ENCODE data around the gene RAB36.

Gene RAB36

DNA sequence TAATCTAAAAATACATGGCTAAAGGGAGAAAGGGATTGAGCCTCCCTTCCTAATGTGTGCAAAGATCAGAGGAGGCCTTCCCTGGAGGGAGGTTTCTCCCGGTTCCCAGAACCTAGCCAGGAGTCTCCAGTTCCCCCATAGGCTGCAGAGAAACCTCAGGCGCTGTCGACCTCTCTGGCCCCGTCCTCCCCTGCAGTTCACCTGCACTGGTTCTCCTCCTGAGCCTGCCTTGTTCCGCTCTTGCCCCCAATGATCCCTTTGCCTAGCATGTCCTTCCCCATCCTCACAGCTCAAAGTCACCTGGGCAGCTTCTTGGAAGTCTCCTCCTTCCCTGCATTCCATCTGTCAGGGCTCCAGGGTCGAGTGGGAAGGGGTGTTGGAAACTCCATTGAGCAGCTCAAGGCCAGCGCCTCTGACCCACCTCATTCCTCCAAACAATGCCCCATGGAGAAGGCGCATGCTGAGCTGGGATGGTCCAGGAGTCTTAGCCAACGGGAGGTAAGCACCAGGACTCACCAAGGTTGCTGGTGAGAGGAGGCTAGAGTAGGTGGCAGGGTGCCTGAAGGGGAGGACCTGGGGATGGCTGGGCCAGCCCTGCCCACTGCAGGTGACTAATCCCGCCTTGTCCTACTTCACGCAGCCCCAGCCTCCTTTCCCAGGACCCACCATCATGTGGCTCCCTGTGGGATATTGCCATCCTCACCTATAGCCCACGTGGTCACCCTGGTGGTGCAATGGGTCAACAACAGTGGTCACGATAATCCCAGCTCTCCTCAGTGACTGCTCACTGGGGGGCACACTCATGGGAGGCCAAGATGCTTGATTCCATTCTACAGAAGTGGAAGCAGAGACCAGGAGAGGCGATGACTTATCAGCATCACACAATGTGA lies 18.9 kb upstream of the RAB36 start:
- no peak overlapping the region for H3K4me3 ChIP-seq (ENCODE audit: low read depth, low read length)
- DNase-seq (ENCODE audit: low read depth), result no peak
- TF ChIP-seq MYC (IDR thresholded peaks at IDR 0.05; ENCODE audit: low read depth, low read length) (no peak), POLR2A (IDR thresholded peaks at IDR 0.05; ENCODE audit: extremely low read depth, insufficient read length) (no peak)
- TF ChIP-seq, protein P1, sequence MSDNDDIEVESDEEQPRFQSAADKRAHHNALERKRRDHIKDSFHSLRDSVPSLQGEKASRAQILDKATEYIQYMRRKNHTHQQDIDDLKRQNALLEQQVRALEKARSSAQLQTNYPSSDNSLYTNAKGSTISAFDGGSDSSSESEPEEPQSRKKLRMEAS (IDR thresholded peaks at IDR 0.05; ENCODE audit: low read depth, low read length), result no peak
- TF ChIP-seq, protein P2, sequence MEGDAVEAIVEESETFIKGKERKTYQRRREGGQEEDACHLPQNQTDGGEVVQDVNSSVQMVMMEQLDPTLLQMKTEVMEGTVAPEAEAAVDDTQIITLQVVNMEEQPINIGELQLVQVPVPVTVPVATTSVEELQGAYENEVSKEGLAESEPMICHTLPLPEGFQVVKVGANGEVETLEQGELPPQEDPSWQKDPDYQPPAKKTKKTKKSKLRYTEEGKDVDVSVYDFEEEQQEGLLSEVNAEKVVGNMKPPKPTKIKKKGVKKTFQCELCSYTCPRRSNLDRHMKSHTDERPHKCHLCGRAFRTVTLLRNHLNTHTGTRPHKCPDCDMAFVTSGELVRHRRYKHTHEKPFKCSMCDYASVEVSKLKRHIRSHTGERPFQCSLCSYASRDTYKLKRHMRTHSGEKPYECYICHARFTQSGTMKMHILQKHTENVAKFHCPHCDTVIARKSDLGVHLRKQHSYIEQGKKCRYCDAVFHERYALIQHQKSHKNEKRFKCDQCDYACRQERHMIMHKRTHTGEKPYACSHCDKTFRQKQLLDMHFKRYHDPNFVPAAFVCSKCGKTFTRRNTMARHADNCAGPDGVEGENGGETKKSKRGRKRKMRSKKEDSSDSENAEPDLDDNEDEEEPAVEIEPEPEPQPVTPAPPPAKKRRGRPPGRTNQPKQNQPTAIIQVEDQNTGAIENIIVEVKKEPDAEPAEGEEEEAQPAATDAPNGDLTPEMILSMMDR (IDR thresholded peaks at IDR 0.05; ENCODE audit: low read depth, low read length), result no peak

DNA sequence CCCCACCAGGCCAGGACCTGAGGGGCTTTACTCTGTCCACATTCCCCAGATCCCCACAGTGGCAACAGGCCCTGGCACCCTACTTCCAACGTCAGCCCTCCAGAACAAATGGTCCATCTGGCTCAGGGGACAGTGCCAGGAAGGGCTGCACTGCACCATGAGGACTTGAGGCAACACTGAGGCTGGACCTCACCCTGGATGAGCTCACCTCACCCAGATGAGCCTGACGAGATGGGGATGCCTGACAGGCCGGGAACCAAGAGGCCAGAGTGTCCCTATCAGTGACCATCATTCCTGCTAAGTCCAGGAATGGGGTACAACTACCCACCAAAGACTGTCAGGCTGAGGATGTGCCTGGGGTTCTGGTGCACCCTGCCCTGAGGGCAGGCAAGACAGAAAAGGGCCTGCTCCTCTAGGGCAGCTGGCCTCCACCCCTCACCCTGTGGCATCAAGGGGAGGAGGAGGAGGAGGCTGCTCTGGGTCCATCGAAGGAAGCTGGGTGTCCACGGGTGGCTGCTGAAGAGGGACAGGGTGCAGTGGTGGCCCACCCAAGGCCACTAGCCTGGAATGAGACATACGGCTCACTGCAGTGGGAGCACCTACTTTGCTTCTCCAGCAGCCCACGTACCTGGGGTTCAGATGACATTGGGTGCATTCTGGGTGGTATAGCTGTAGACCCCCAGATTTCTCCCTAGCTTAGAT lies 18.1 kb upstream of the RAB36 start:
- no peak overlapping the region for H3K4me3 ChIP-seq (ENCODE audit: low read depth, low read length)

DNA sequence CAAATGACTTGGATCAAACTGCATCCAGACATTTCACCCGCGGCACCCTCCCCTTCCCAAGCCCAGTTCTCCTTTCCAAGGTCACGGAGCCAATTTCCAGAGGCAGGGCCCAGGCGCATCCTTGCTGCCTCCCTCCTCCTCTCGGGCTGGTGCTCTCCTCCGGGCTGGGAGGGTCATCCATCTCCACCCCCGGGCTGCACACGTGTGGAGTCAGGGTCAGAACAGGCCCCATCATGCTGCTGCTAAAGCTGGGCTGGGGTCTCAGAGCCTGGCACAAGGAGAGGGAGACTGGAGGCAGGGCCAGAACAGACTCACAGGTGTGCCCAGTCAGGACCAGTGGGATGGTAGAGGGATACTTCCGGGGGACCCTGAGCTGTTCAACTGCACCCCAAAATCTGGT lies 17.5 kb upstream of the RAB36 start:
- TF ChIP-seq MYC (IDR thresholded peaks at IDR 0.05; ENCODE audit: low read depth, low read length) (no peak), POLR2A (IDR thresholded peaks at IDR 0.05; ENCODE audit: extremely low read depth, insufficient read length) (no peak)
- TF ChIP-seq, protein P2 (IDR thresholded peaks at IDR 0.05; ENCODE audit: low read depth, low read length), result no peak
- TF ChIP-seq, protein P1 (IDR thresholded peaks at IDR 0.05; ENCODE audit: low read depth, low read length), result no peak
- no peak for DNase-seq (ENCODE audit: low read depth)
- no peak overlapping the region for H3K4me3 ChIP-seq (ENCODE audit: low read depth, low read length)

More for the DNA sequence above, 18.1 kb upstream of the RAB36 start:
- no peak for DNase-seq (ENCODE audit: low read depth)
- no peak for TF ChIP-seq MYC (IDR thresholded peaks at IDR 0.05; ENCODE audit: low read depth, low read length)
- TF ChIP-seq, protein P1 (IDR thresholded peaks at IDR 0.05; ENCODE audit: low read depth, low read length), result no peak
- TF ChIP-seq, protein P2 (IDR thresholded peaks at IDR 0.05; ENCODE audit: low read depth, low read length), result no peak
- no peak for TF ChIP-seq POLR2A (IDR thresholded peaks at IDR 0.05; ENCODE audit: extremely low read depth, insufficient read length)

DNA sequence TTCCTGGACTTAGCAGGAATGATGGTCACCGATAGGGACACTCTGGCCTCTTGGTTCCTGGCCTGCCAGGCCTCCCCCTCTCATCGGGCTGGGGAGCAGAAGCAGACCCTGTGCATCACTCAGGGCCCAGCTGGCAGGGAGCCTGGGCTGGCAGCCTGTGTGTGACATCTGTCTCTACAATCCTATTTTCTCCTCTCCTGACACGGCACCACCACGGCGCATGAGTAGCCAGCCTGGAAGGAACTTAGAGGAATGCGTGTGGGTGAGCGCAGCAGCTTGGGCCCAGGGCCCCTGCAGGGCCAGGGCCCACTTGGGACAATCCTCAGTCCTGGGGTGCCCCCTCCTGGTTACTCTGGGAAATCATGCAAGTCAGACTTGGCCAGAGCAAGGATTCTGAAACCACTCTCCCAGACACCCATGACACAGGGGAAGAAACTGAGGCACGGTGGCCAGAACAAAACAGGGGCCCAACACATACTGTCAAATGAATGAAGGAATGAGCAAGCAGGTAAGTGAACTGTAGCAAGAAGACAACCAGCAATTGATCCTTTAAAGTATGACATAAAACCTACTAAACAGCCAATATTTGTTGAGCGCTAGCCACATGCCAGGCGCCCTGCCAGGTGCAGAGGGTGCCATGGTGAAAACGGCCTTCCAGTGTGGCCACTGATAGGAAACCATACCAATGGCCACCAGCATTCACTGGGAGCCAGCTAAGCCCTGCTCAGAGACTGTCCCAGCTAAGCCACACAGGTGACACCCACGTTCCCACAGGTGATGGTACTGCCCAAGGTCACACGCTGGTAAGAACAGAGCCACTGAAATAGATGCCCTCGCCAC lies 16.8 kb upstream of the RAB36 start:
- H3K4me3 ChIP-seq (ENCODE audit: low read depth, low read length), result no peak overlapping the region
- DNase-seq (ENCODE audit: low read depth), result peak; percentile 79
- TF ChIP-seq, protein P2 (IDR thresholded peaks at IDR 0.05; ENCODE audit: low read depth, low read length), result peak; percentile 46
- TF ChIP-seq MYC (IDR thresholded peaks at IDR 0.05; ENCODE audit: low read depth, low read length), result no peak

DNA sequence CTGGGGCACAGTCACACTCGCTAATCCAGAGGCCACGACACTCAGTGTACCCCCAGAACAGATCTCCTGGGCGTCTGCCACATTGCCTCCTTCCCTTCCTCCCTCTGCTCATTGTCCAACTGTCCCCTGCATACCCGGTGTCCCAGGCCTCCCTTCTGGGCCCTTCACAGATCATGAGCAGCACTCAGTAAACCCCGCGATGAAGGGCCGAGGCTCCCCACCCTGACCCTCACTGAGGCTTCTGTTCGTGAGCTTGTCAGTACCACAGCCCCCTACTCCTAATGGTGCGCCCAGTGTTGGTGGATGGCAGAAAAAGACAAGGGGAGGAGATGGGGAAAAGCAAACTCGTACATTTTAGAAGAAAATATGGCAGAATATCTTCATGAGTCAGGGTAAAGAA lies 16.1 kb upstream of the RAB36 start:
- TF ChIP-seq, protein P1 (IDR thresholded peaks at IDR 0.05; ENCODE audit: low read depth, low read length), result no peak
- TF ChIP-seq MYC (IDR thresholded peaks at IDR 0.05; ENCODE audit: low read depth, low read length), result no peak
- TF ChIP-seq, protein P2 (IDR thresholded peaks at IDR 0.05; ENCODE audit: low read depth, low read length), result no peak
- TF ChIP-seq POLR2A (IDR thresholded peaks at IDR 0.05; ENCODE audit: extremely low read depth, insufficient read length), result no peak
- no peak for DNase-seq (ENCODE audit: low read depth)

More for the DNA sequence above, 16.1 kb upstream of the RAB36 start:
- H3K4me3 ChIP-seq (ENCODE audit: low read depth, low read length), result no peak overlapping the region
